ENCODE measurements around the gene IKZF1. TPM values are rescaled to one million over a fixed set of nuclear protein-coding genes. Genes with fewer than 3 reads are reported as not detected.

IKZF1 gene
- total RNA-seq, 1 donor from 2014 or later, result 0.33 TPM

DNA sequence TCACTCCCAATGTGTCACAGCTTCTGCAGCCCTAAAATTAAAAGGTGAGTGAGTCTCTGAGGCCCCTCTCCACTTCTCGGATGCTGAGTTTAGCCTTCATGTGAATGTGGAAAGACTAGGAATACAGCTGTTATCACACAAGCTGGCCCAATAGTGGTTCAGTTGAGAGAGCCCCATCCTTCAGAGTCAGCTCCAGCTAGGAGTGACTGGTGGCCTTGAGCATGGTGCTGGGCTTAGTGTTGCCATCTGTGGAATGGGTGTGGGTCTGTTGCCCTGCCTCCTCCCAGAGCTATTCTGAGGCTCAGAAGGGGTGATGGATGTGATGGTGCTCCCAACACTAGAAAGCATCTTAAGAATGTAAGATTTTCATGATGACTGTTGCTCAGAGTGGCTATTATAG, 89.8 kb downstream of the IKZF1 start:
- no peak overlapping the region for H3K4me3 ChIP-seq (ENCODE audit: low read depth, low read length)
- H3K36me3 ChIP-seq (ENCODE audit: control insufficient read depth, insufficient read depth, low read length), result no peaks in the 10 kb centered on the region
- no peak for DNase-seq (ENCODE audit: low read depth)
- TF ChIP-seq, protein P1, sequence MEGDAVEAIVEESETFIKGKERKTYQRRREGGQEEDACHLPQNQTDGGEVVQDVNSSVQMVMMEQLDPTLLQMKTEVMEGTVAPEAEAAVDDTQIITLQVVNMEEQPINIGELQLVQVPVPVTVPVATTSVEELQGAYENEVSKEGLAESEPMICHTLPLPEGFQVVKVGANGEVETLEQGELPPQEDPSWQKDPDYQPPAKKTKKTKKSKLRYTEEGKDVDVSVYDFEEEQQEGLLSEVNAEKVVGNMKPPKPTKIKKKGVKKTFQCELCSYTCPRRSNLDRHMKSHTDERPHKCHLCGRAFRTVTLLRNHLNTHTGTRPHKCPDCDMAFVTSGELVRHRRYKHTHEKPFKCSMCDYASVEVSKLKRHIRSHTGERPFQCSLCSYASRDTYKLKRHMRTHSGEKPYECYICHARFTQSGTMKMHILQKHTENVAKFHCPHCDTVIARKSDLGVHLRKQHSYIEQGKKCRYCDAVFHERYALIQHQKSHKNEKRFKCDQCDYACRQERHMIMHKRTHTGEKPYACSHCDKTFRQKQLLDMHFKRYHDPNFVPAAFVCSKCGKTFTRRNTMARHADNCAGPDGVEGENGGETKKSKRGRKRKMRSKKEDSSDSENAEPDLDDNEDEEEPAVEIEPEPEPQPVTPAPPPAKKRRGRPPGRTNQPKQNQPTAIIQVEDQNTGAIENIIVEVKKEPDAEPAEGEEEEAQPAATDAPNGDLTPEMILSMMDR (IDR thresholded peaks at IDR 0.05; ENCODE audit: insufficient read depth, low read length, poor library complexity, severe bottlenecking), result no peak
- peaks cover 2% of the 10 kb centered on the region for H3K27me3 ChIP-seq (ENCODE audit: control insufficient read depth, insufficient read depth, low read length)

- DNase-seq (ENCODE audit: low read depth), result no peak
- TF ChIP-seq, protein P1 (IDR thresholded peaks at IDR 0.05; ENCODE audit: insufficient read depth, low read length, poor library complexity, severe bottlenecking), result no peak
- no peaks in the 10 kb centered on the region for H3K36me3 ChIP-seq (ENCODE audit: control insufficient read depth, insufficient read depth, low read length)
- H3K27me3 ChIP-seq (ENCODE audit: control insufficient read depth, insufficient read depth, low read length), result peaks cover 17% of the 10 kb centered on the region
- no peak overlapping the region for H3K4me3 ChIP-seq (ENCODE audit: low read depth, low read length)
These were observed 92.3 kb downstream of the IKZF1 start for GRCh38 chr7:50396856-50397255.

GRCh38 chr7:50397320-50397970, 92.9 kb downstream of the IKZF1 start:
- Histone ChIP-seq H3K27me3 (ENCODE audit: control insufficient read depth, insufficient read depth, low read length) (peaks cover 17% of the 10 kb centered on the region), H3K4me3 (ENCODE audit: low read depth, low read length) (no peak overlapping the region), H3K36me3 (ENCODE audit: control insufficient read depth, insufficient read depth, low read length) (no peaks in the 10 kb centered on the region)
- DNase-seq (ENCODE audit: low read depth), result no peak
- TF ChIP-seq, protein P1 (IDR thresholded peaks at IDR 0.05; ENCODE audit: insufficient read depth, low read length, poor library complexity, severe bottlenecking), result no peak

DNA sequence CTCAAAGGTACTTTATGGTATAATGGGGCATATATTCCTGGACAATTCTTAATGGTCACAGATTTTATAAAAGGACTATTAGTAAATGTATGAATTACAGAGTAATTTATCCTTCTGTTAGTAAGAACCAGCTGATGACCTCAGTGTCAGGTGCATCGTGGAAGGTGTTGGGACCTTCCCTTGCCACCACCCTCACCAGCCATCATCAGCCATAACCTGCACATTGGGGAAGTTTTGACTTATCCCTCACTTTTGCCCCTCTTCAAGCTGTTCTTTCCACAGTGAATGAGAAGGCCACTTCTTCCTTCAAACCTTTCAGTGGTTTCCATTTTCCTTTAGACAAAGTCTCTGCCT, 93.4 kb downstream of the IKZF1 start:
- Histone ChIP-seq H3K36me3 (ENCODE audit: control insufficient read depth, insufficient read depth, low read length) (no peaks in the 10 kb centered on the region), H3K4me3 (ENCODE audit: low read depth, low read length) (no peak overlapping the region), H3K27me3 (ENCODE audit: control insufficient read depth, insufficient read depth, low read length) (peaks cover 17% of the 10 kb centered on the region)
- no peak for DNase-seq (ENCODE audit: low read depth)
- TF ChIP-seq, protein P1 (IDR thresholded peaks at IDR 0.05; ENCODE audit: insufficient read depth, low read length, poor library complexity, severe bottlenecking), result no peak

DNA sequence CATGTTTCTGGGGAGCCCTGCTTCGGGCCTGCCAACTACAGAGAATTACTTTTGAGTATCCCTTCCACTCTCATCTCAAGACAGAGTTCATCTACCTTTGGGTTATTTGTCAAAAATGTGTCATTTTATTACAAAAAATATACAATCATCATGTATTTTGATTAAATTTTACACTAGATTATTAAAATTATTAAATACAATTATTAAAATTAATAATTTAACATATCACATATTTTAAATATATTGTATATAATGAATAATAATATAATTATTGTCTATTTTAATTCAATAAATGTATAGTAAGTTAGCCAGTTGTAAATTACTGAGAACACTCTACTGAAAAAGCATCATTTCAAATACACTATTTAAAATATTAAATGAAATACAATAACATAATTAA, 94.7 kb downstream of the IKZF1 start:
- DNase-seq (ENCODE audit: low read depth), result no peak
- H3K4me3 ChIP-seq (ENCODE audit: low read depth, low read length), result no peak overlapping the region
- H3K36me3 ChIP-seq (ENCODE audit: control insufficient read depth, insufficient read depth, low read length), result no peaks in the 10 kb centered on the region
- H3K27me3 ChIP-seq (ENCODE audit: control insufficient read depth, insufficient read depth, low read length), result peaks cover 17% of the 10 kb centered on the region
- TF ChIP-seq, protein P1 (IDR thresholded peaks at IDR 0.05; ENCODE audit: insufficient read depth, low read length, poor library complexity, severe bottlenecking), result no peak

DNA sequence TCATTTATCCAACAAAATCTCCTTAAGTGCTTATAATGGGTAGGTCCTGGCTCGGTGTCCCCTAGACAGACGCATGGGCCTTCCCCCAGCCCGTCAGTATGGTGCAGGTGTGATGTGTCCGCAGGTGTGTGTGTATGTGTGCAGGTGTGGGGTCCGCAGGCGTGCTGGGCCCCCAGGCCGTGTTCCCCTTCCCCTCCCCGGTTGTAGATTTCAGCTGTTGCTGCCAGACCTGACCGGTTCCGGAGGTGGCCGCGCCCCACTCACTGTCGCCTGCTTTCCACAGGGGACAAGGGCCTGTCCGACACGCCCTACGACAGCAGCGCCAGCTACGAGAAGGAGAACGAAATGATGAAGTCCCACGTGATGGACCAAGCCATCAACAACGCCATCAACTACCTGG, 95.1 kb downstream of the IKZF1 start:
- TF ChIP-seq, protein P1 (IDR thresholded peaks at IDR 0.05; ENCODE audit: insufficient read depth, low read length, poor library complexity, severe bottlenecking), result no peak
- peaks cover 17% of the 10 kb centered on the region for H3K27me3 ChIP-seq (ENCODE audit: control insufficient read depth, insufficient read depth, low read length)
- no peak for DNase-seq (ENCODE audit: low read depth)
- H3K4me3 ChIP-seq (ENCODE audit: low read depth, low read length), result no peak overlapping the region
- no peaks in the 10 kb centered on the region for H3K36me3 ChIP-seq (ENCODE audit: control insufficient read depth, insufficient read depth, low read length)

Data from kidney epithelial cell (primary cell).